Body of pancreas (tissue), 4 donors: ENCODE measurements around the gene TMPRSS13.

Source experiments
- POLR2A ChIP-seq, 3 donors: fragments of 450-650 bp; IDR thresholded peaks; one replicate each; pipeline ENCODE4 v1.6.1; 2016; ENCODE audit warnings: antibody characterized with exemption in 3 of 3, mild to moderate bottlenecking in 2 of 3
- TF ChIP-seq, protein P1 (sequence below), 7 experiments: fragments of 450-650 bp in 4 of 7; fragments of 200-600 bp in 3 of 7; sonication (generic) in 3 of 7; IDR thresholded peaks; one replicate each; pipeline ENCODE4 v1.5.1; 2016 to 2019; ENCODE audit warnings: antibody characterized with exemption in 7 of 7

DNA sequence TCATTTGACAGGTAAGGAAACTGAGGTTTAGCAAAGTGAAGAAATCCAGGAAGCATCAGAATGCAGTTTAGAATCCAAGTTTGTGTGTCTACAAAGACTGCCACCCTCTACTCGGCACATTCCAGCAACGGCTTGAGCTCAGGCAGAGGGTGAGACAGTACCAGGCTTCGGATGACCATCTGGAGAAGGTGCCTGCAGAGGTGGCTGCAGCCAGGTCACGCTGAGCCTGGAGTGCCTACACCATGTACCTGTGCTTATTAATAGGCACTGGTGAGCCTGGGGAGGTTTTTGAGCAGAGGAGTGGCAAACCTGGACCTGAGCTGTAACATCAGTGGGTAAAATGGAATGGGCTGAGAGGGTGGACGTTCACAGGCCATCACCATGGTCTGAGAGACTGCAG, 57.4 kb downstream of the TMPRSS13 start:
- TF ChIP-seq, protein P1, sequence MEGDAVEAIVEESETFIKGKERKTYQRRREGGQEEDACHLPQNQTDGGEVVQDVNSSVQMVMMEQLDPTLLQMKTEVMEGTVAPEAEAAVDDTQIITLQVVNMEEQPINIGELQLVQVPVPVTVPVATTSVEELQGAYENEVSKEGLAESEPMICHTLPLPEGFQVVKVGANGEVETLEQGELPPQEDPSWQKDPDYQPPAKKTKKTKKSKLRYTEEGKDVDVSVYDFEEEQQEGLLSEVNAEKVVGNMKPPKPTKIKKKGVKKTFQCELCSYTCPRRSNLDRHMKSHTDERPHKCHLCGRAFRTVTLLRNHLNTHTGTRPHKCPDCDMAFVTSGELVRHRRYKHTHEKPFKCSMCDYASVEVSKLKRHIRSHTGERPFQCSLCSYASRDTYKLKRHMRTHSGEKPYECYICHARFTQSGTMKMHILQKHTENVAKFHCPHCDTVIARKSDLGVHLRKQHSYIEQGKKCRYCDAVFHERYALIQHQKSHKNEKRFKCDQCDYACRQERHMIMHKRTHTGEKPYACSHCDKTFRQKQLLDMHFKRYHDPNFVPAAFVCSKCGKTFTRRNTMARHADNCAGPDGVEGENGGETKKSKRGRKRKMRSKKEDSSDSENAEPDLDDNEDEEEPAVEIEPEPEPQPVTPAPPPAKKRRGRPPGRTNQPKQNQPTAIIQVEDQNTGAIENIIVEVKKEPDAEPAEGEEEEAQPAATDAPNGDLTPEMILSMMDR (IDR thresholded peaks at IDR 0.05), result no peak
- TF ChIP-seq POLR2A (IDR thresholded peaks at IDR 0.05), result no peak
